SU-DHL-6 (cell line): ENCODE results near the gene TRIM3.

Experiments used
- H2AFZ ChIP-seq: fragments of 200-600 bp; sonication (generic); 2 replicates; pipeline ENCODE4 v1.6.1; 2014; ENCODE audit warnings: low read depth, mild to moderate bottlenecking, moderate library complexity, mixed read lengths, antibody characterized with exemption, low read length; ENCODE audit not compliant: severe bottlenecking
- H3F3A ChIP-seq: fragments of 200-600 bp; shearing (Covaris generic); 2 replicates; pipeline ENCODE4 v1.6.0; 2016; ENCODE audit warnings: antibody characterized with exemption, mild to moderate bottlenecking; ENCODE audit not compliant: insufficient read depth
- H3K27ac ChIP-seq: fragments of 200-600 bp; sonication (generic); 2 replicates; pipeline ENCODE4 v1.5.1; 2016; ENCODE audit warnings: low read depth, mild to moderate bottlenecking, low read length, moderate library complexity, mixed read lengths
- H3K27me3 ChIP-seq: fragments of 200-600 bp; sonication (generic), shearing (Covaris generic); 2 replicates; pipeline ENCODE4 v1.6.0; 2014; ENCODE audit warnings: mild to moderate bottlenecking, low read length
- H3K36me3 ChIP-seq: fragments of 200-600 bp; sonication (generic); 2 replicates; pipeline ENCODE4 v1.6.1; 2014; ENCODE audit warnings: mild to moderate bottlenecking, low read length, mixed read lengths
- H3K4me2 ChIP-seq: fragments of 300-600, 200-600 bp; shearing (Covaris generic), sonication (generic); 2 replicates; pipeline ENCODE4 v1.6.0; 2014; ENCODE audit warnings: low read length, low read depth, mild to moderate bottlenecking; ENCODE audit not compliant: poor library complexity, severe bottlenecking
- H3K4me3 ChIP-seq: fragments of 200-600 bp; sonication (generic); 2 replicates; pipeline ENCODE4 v1.5.1; 2014; ENCODE audit warnings: antibody characterized with exemption, low read length, mild to moderate bottlenecking, mixed read lengths; ENCODE audit not compliant: insufficient read depth, poor library complexity, severe bottlenecking
- H3K79me2 ChIP-seq: fragments of 200-600 bp; sonication (generic); 2 replicates; pipeline ENCODE4 v1.6.1; 2014; ENCODE audit warnings: mild to moderate bottlenecking, low read length, moderate library complexity; ENCODE audit not compliant: insufficient read depth
- H3K9ac ChIP-seq: fragments of 200-600 bp; sonication (generic); 2 replicates; pipeline ENCODE4 v1.7.0; 2014; ENCODE audit warnings: mild to moderate bottlenecking, low read length
- H3K9me2 ChIP-seq: fragments of 200-600 bp; sonication (generic); replicated peaks from 2 replicates; pipeline ENCODE4 v1.6.1; 2014; ENCODE audit warnings: low read length; ENCODE audit not compliant: insufficient read depth
- H3K9me3 ChIP-seq: fragments of 200-600 bp; sonication (generic); 2 replicates; pipeline ENCODE4 v1.6.1; 2014; ENCODE audit warnings: low read length, mixed read lengths; ENCODE audit not compliant: insufficient read depth
- H4K20me1 ChIP-seq: fragments of 200-600 bp; sonication (generic); 2 replicates; pipeline ENCODE4 v1.6.1; 2014; ENCODE audit warnings: low read depth, mild to moderate bottlenecking, antibody characterized with exemption, low read length, moderate library complexity, mixed read lengths
- CTCF ChIP-seq: fragments of 200-600 bp; sonication (generic); IDR thresholded peaks from one replicate; pipeline ENCODE4 v1.5.1; 2017; ENCODE audit warnings: antibody characterized with exemption, mild to moderate bottlenecking, low read length, moderate library complexity; ENCODE audit not compliant: insufficient read depth, poor library complexity, severe bottlenecking
- EZH2phosphoT487 ChIP-seq: fragments of 200-600 bp; sonication (generic), shearing (Covaris generic); conservative IDR thresholded peaks from 2 replicates; pipeline ENCODE4 v1.6.1; 2018; ENCODE audit warnings: mild to moderate bottlenecking, antibody characterized with exemption, low read length, moderate library complexity, mixed read lengths

Gene TRIM3

GRCh38 chr11:6406370-6406769 lies 67.4 kb downstream of the TRIM3 start:
- Histone ChIP-seq H3K27me3 (no peaks in the 10 kb centered on the region), H3K79me2 (no peaks in the 10 kb centered on the region), H3K36me3 (no peaks in the 10 kb centered on the region), H2AFZ (no peak overlapping the region), H3K4me3 (no peak overlapping the region), H3K9ac (no peak overlapping the region), H3F3A (no peaks in the 10 kb centered on the region), H3K27ac (no peak overlapping the region), H4K20me1 (no peaks in the 10 kb centered on the region), H3K4me2 (no peak overlapping the region), H3K9me3 (no peaks in the 10 kb centered on the region), H3K9me2 (no peaks in the 10 kb centered on the region)
- TF ChIP-seq EZH2phosphoT487 (no peak), CTCF (no peak)

DNA sequence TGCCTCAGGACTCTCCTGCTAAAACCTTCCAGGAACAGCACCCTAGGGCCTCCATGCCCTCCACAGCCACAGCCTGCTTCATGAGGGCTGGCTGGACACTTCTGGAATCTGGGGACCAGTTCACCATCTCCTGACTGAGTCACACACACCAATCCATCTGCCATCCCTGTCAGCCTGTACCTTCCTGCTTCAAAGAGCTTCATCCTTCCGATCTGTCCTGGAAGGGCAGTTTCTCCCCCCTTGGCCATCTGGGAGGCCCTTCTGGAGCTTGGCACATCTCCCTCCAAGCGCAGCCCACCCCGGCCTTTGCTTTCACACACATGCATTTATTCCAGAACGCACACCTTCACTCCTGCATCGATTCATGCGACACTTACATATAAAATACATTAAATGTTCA lies 67.9 kb downstream of the TRIM3 start:
- no peak for TF ChIP-seq EZH2phosphoT487
- no peak for TF ChIP-seq CTCF
- Histone ChIP-seq H3K27ac (no peak overlapping the region), H2AFZ (no peak overlapping the region), H3K9ac (no peak overlapping the region), H3K27me3 (no peaks in the 10 kb centered on the region), H3K4me2 (no peak overlapping the region), H3K4me3 (no peak overlapping the region), H3K9me3 (no peaks in the 10 kb centered on the region), H3K79me2 (no peaks in the 10 kb centered on the region), H3K9me2 (no peaks in the 10 kb centered on the region), H3K36me3 (no peaks in the 10 kb centered on the region), H3F3A (no peaks in the 10 kb centered on the region), H4K20me1 (no peaks in the 10 kb centered on the region)

- Histone ChIP-seq H2AFZ (no peak overlapping the region), H3K9me2 (no peaks in the 10 kb centered on the region), H3K4me2 (no peak overlapping the region), H3F3A (no peaks in the 10 kb centered on the region), H3K9me3 (no peaks in the 10 kb centered on the region), H3K4me3 (no peak overlapping the region), H4K20me1 (no peaks in the 10 kb centered on the region), H3K9ac (no peak overlapping the region), H3K79me2 (no peaks in the 10 kb centered on the region), H3K36me3 (no peaks in the 10 kb centered on the region), H3K27ac (no peak overlapping the region), H3K27me3 (no peaks in the 10 kb centered on the region)
- no peak for TF ChIP-seq CTCF
- no peak for TF ChIP-seq EZH2phosphoT487
These were observed 68.6 kb downstream of the TRIM3 start for GRCh38 chr11:6405052-6405667.
